HFFc6 (cell line): ENCODE results near the gene TBC1D4. TPM values are rescaled to one million over a fixed set of nuclear protein-coding genes. Genes with fewer than 3 reads are reported as not detected.

ENCODE experiments used
- DNase-seq: peaks from one replicate; pipeline ENCODE4 v3.0.0-alpha.2; 2018
- H3K27ac Mint-ChIP-seq: 2 replicates; pipeline ENCODE4 v1.8.0; 2020; ENCODE audit warnings: mild to moderate bottlenecking, mixed read lengths
- H3K27me3 Mint-ChIP-seq: 2 replicates; pipeline ENCODE4 v1.8.0; 2021; ENCODE audit warnings: mild to moderate bottlenecking, moderate library complexity, mixed read lengths; ENCODE audit not compliant: insufficient read depth
- H3K36me3 Mint-ChIP-seq: 2 replicates; pipeline ENCODE4 v1.8.0; 2021; ENCODE audit warnings: low read depth, mixed read lengths
- H3K4me1 Mint-ChIP-seq: 2 replicates; pipeline ENCODE4 v1.8.0; 2020; ENCODE audit warnings: low read depth, mixed read lengths
- H3K4me3 Mint-ChIP-seq: 2 replicates; pipeline ENCODE4 v1.8.0; 2020; ENCODE audit warnings: mild to moderate bottlenecking, moderate library complexity, mixed read lengths
- H3K9me3 Mint-ChIP-seq: 2 replicates; pipeline ENCODE4 v1.8.0; 2020; ENCODE audit warnings: mild to moderate bottlenecking, mixed read lengths
- CTCF ChIP-seq: fragments of 200-600 bp; sonication (generic); IDR thresholded peaks from 2 replicates; pipeline ENCODE4 v1.5.0; 2021; ENCODE audit warnings: antibody characterized with exemption, mild to moderate bottlenecking
- total RNA-seq, 6 experiments: library from RNA; stranded (reverse); fragmentation: NEBNext Ultra II Directional; extraction: Animal tissue kit (Norgen Biotek cat#: 25700); gene quantifications; 2 replicates in 1 of 6; 3 replicates in 5 of 6; pipeline ENCODE4 v1.2.3, GENCODE V29; 2021

The TBC1D4 gene
- total RNA-seq, 6 experiments from 2014 or later, result 13.6 to 20.6 (median 16.6) TPM

DNA sequence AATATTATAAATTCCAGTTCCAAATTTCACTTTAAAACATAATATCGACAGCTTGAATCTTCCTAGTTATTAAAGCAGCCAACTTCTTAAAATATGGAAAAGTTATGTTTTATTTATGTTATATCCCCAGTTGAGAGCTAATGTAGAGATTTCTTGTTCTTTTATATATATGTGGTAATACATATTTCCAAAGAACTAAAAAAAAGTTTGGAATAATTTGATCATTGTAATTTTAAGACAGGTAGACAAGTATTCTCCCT is 781 bp upstream of the TBC1D4 start:
- TF ChIP-seq CTCF, result peak; percentile 46; the same call in 1 of the 2 replicates
- no peaks in the 10 kb centered on the region for H3K9me3 Mint-ChIP-seq
- no peak for DNase-seq
- H3K27me3 Mint-ChIP-seq, result 0 out of 2 replicates have a peak, but pooled peaks cover 3% of the 10 kb centered on the region
- H3K36me3 Mint-ChIP-seq, result no peaks in the 10 kb centered on the region
- peak overlapping the region; percentile 97 for H3K4me3 Mint-ChIP-seq
- peaks cover 68% of the 10 kb centered on the region for H3K4me1 Mint-ChIP-seq
- peak overlapping the region; percentile 90 for H3K27ac Mint-ChIP-seq

DNA sequence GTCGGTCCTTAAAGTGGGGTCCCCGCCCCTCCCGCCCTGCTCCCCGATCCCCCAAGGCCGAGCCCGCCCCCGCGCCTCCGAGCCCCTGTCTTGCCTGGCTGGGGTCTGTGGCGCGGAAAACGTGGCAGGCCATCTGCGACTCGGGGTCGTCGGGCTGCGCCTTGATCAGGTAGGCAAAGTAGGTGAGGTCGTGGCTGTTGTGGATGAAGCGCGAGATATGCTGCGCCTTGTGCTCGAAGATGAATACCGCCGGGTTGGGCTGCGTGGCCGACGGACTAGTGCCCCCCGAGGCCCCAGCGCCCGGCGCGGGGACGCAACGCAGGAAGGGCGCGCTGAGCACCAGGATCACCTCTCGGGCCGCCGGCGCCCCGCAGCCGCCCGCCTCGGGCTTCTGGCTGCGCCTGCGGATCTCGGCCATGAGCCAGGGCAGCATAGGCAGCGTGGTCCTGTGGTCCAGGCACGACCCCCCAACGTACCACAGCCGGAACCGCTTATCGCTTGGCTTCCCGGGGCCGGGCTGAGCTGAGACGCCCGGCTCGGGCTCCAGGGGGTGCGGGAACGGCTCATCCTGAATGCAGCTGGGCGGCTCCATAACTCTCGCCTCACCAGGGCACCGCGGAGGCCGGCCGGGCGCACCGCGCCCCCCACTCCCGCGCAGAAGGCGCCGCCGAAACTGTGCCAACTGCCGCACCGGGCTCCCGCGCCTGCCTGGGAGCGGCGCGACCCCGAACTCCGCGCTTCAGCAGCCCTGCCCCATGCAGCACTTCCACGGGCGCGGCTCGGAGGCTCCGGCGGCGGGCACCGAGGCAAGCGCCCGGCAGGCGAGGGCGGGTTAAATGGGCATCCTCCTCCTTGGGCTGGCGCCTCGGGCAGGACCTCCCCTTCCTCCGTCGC is 546 bp downstream of the TBC1D4 start:
- Mint-ChIP-seq H3K36me3 (no peaks in the 10 kb centered on the region), H3K9me3 (no peaks in the 10 kb centered on the region), H3K27me3 (no peaks in the 10 kb centered on the region), H3K27ac (no peak overlapping the region), H3K4me3 (peak overlapping the region; percentile 97), H3K4me1 (peaks cover 59% of the 10 kb centered on the region)
- DNase-seq, result no peak
- TF ChIP-seq CTCF, result no peak

DNA sequence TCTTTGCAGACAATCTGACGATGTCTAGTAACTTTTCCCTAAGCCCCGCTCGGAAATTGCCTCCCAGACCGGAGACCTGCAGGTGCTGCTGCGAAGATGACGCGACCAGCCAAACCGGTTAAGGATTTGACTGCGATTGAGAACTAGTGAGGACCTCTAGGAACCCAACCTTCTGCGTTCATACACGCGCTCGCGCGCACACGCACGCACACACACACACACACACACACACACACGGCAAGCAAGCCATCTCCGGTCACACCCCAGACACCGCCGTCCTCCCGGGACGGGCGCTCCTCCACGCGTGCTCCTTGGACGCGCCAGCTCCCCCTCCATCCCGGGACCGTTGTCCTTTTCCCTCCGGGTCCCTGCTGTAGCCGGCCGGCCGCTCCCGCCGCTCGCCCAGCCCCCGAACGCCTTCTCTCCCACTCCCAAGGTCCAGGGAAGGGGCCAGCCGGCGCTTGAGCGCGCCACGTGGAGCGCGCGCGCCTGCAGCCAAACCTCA is 1.2 kb downstream of the TBC1D4 start:
- no peaks in the 10 kb centered on the region for H3K36me3 Mint-ChIP-seq
- peak overlapping the region; percentile 51 for H3K27ac Mint-ChIP-seq
- DNase-seq, result peak; percentile 25
- H3K9me3 Mint-ChIP-seq, result no peaks in the 10 kb centered on the region
- no peak for TF ChIP-seq CTCF
- H3K4me1 Mint-ChIP-seq, result peaks cover 52% of the 10 kb centered on the region
- peak overlapping the region; percentile 94 for H3K4me3 Mint-ChIP-seq
- no peaks in the 10 kb centered on the region for H3K27me3 Mint-ChIP-seq

DNA sequence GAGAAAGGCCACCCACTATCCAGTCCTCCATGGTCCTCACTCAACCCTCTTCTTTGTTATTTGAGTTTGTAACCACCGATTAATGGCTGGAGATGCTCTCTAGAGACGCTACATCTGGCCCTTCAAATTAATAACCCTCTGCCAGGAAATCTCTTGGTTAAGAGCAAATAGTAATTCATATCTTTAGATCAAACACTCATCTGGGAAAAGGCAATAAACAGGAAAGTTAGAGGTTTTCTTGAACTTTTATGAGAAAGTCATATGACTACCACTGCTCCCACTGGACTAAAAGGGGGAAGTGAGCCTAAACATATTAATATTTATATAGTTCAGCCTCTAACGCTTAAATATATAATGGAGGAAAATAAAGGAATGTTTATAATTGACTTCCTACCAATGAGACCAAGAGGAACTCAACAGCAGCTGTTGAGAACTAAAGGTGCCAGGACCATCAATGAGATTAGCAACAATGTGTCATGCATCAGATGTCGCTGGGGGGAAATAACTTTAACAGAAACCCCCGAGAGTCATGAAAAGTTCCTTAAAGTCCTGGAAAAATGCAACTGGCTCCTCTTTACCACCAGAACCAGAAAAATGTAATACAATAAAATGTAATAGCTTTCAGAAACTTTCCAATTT is 2.7 kb downstream of the TBC1D4 start:
- Mint-ChIP-seq H3K36me3 (no peaks in the 10 kb centered on the region), H3K9me3 (no peaks in the 10 kb centered on the region), H3K4me1 (peaks cover 48% of the 10 kb centered on the region), H3K4me3 (peak overlapping the region; percentile 94), H3K27ac (no peak overlapping the region), H3K27me3 (no peaks in the 10 kb centered on the region)
- no peak for DNase-seq
- no peak for TF ChIP-seq CTCF

DNA sequence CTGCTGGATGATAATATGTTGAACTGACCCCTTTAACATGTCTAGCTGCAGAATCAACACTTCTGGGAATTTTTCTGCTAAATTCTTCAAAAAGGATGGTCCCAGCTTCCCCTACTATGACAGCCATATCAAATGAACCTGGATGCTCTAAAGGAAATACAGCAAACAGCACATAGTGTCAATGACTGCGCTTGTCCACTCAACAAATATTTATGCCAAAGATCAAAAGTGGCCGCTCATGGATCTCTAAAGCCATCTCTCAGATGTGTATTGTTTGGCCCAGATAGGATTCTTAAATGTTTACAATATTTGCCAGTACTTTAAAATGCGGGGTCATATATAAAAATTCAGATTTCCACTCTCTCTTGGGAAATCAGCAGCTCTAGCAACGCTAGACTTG is 3.3 kb downstream of the TBC1D4 start:
- no peaks in the 10 kb centered on the region for H3K9me3 Mint-ChIP-seq
- H3K27ac Mint-ChIP-seq, result no peak overlapping the region
- H3K4me3 Mint-ChIP-seq, result no peak overlapping the region
- TF ChIP-seq CTCF, result no peak
- H3K27me3 Mint-ChIP-seq, result no peaks in the 10 kb centered on the region
- no peak for DNase-seq
- peaks cover 52% of the 10 kb centered on the region for H3K4me1 Mint-ChIP-seq
- H3K36me3 Mint-ChIP-seq, result no peaks in the 10 kb centered on the region
